ENCODE data around the gene GDF11.

Gene GDF11

GRCh38 chr12:55716582-55716957 is 26.4 kb upstream of the GDF11 start:
- Histone ChIP-seq H3K4me1 (ENCODE audit: control insufficient read depth in 2 of 2, insufficient read depth in 2 of 2, low read length in 2 of 2) (peaks cover 54 to 57% of the 10 kb centered on the region in 2 donors), H3K36me3 (ENCODE audit: control insufficient read depth in 2 of 2, insufficient read depth in 2 of 2, low read length in 2 of 2) (peaks cover 0 to 4% of the 10 kb centered on the region in 2 donors), H3K27ac (ENCODE audit: low read depth in 2 of 2, low read length in 2 of 2) (peak overlapping the region; percentile 95), H3K9me3 (ENCODE audit: control insufficient read depth in 2 of 2, low read length in 2 of 2) (no peaks in the 10 kb centered on the region), H3K27me3 (ENCODE audit: control insufficient read depth in 2 of 2, insufficient read depth in 2 of 2, low read length in 2 of 2) (no peaks in the 10 kb centered on the region), H3K9ac (ENCODE audit: low read depth in 1 of 2, low read length in 2 of 2) (peak overlapping the region; percentile 82 to 94), H3K4me3 (ENCODE audit: low read length in 2 of 2) (peak overlapping the region; percentile 85 to 93)

DNA sequence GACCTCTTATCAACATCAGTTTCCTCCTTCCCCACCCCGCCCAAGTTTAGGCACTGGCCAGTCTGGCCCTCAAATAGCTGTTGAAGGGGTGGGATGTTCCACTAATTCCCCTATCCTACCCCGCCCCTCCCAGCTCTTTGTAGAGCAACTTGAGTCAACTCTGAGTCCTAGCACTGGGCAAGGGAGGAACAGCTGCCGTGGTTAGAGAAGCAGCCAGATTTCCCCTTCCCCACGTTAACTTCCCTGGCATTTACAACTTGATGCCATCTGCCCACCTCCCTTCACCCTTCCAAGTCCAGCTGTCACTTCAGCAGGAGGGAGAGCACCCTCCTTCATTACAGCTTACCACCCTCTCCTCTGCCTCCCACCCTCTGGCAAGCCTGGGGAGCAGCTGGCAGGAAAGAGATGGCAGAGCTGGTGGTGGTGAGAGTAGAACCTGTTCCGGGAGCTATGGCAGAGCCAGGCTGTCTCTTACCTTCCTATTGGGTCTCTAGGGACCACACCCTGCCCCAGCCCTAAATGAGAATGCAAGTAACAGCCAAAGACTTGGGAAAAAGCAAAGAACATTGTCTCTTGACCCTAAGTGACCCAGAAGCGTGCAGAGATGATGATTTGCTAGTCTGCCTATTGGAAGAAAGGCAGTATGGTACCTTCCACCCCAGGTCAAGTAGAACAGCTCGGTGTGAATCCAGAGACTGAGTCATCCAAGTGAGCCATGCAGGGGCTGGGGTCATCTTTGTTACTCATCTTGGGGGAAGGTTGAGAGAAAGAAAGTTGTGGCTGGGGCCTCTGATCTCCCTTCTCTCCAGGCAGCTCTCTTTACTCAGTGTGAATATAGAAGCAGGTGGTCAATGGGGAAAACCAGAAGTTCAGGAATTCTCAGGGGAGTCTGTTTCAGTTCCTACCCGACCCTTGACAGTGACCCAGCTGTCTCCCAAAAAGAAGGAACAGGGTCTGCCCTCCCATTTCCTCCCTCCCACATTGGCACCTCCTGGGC is 25.6 kb upstream of the GDF11 start:
- peak overlapping the region; percentile 95 for H3K27ac ChIP-seq (ENCODE audit: low read depth in 2 of 2, low read length in 2 of 2)
- peak overlapping the region; percentile 85 to 93 for H3K4me3 ChIP-seq (ENCODE audit: low read length in 2 of 2)
- peaks cover 55 to 60% of the 10 kb centered on the region in 2 donors for H3K4me1 ChIP-seq (ENCODE audit: control insufficient read depth in 2 of 2, insufficient read depth in 2 of 2, low read length in 2 of 2)
- H3K9me3 ChIP-seq (ENCODE audit: control insufficient read depth in 2 of 2, low read length in 2 of 2), result no peaks in the 10 kb centered on the region
- H3K36me3 ChIP-seq (ENCODE audit: control insufficient read depth in 2 of 2, insufficient read depth in 2 of 2, low read length in 2 of 2), result peaks cover 0 to 4% of the 10 kb centered on the region in 2 donors
- peak overlapping the region; percentile 82 to 94 for H3K9ac ChIP-seq (ENCODE audit: low read depth in 1 of 2, low read length in 2 of 2)
- H3K27me3 ChIP-seq (ENCODE audit: control insufficient read depth in 2 of 2, insufficient read depth in 2 of 2, low read length in 2 of 2), result no peaks in the 10 kb centered on the region

DNA sequence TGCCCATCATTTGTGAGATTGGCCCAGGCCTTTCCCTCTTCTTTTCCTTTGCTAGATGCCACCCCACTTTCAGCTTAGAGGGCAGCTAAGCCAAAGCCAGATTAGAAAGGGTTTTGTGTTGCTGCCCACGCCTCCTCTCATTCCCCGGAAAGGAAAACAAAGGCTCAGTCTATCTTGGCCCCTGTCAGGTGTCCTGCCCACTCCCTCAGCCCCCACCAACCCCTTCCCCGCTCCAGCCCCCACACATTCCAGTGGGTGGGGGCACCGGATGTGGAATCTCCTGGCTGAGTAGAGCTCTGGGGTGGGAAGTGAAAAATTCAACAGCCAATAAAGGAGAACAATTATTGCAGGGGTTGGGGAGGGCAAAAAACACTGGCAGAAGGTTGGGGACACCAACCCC is 24.9 kb upstream of the GDF11 start:
- H3K4me1 ChIP-seq (ENCODE audit: control insufficient read depth in 2 of 2, insufficient read depth in 2 of 2, low read length in 2 of 2), result peaks cover 55 to 64% of the 10 kb centered on the region in 2 donors

GRCh38 chr12:55718624-55719275 is 24.2 kb upstream of the GDF11 start:
- peak overlapping the region in 1 of 2 donors; percentile 19 for H3K9ac ChIP-seq (ENCODE audit: low read depth in 1 of 2, low read length in 2 of 2)
- H3K9me3 ChIP-seq (ENCODE audit: control insufficient read depth in 2 of 2, low read length in 2 of 2), result no peaks in the 10 kb centered on the region
- peaks cover 4 to 9% of the 10 kb centered on the region in 2 donors for H3K36me3 ChIP-seq (ENCODE audit: control insufficient read depth in 2 of 2, insufficient read depth in 2 of 2, low read length in 2 of 2)
- peaks cover 58 to 70% of the 10 kb centered on the region in 2 donors for H3K4me1 ChIP-seq (ENCODE audit: control insufficient read depth in 2 of 2, insufficient read depth in 2 of 2, low read length in 2 of 2)
- peak overlapping the region; percentile 26 to 95 for H3K27ac ChIP-seq (ENCODE audit: low read depth in 2 of 2, low read length in 2 of 2)
- H3K27me3 ChIP-seq (ENCODE audit: control insufficient read depth in 2 of 2, insufficient read depth in 2 of 2, low read length in 2 of 2), result no peaks in the 10 kb centered on the region
- no peak overlapping the region for H3K4me3 ChIP-seq (ENCODE audit: low read length in 2 of 2)

More for the DNA sequence above, 24.9 kb upstream of the GDF11 start:
- Histone ChIP-seq H3K36me3 (ENCODE audit: control insufficient read depth in 2 of 2, insufficient read depth in 2 of 2, low read length in 2 of 2) (peaks cover 0 to 4% of the 10 kb centered on the region in 2 donors), H3K27ac (ENCODE audit: low read depth in 2 of 2, low read length in 2 of 2) (peak overlapping the region; percentile 95), H3K4me3 (ENCODE audit: low read length in 2 of 2) (peak overlapping the region in 1 of 2 donors; percentile 85), H3K27me3 (ENCODE audit: control insufficient read depth in 2 of 2, insufficient read depth in 2 of 2, low read length in 2 of 2) (no peaks in the 10 kb centered on the region), H3K9ac (ENCODE audit: low read depth in 1 of 2, low read length in 2 of 2) (no peak overlapping the region), H3K9me3 (ENCODE audit: control insufficient read depth in 2 of 2, low read length in 2 of 2) (no peaks in the 10 kb centered on the region)

GRCh38 chr12:55719371-55719770 is 23.6 kb upstream of the GDF11 start:
- Histone ChIP-seq H3K27me3 (ENCODE audit: control insufficient read depth in 2 of 2, insufficient read depth in 2 of 2, low read length in 2 of 2) (no peaks in the 10 kb centered on the region), H3K4me3 (ENCODE audit: low read length in 2 of 2) (no peak overlapping the region), H3K9ac (ENCODE audit: low read depth in 1 of 2, low read length in 2 of 2) (peak overlapping the region; percentile 14 to 52), H3K36me3 (ENCODE audit: control insufficient read depth in 2 of 2, insufficient read depth in 2 of 2, low read length in 2 of 2) (peaks cover 8 to 15% of the 10 kb centered on the region in 2 donors), H3K9me3 (ENCODE audit: control insufficient read depth in 2 of 2, low read length in 2 of 2) (no peaks in the 10 kb centered on the region), H3K27ac (ENCODE audit: low read depth in 2 of 2, low read length in 2 of 2) (peak overlapping the region; percentile 85 to 93), H3K4me1 (ENCODE audit: control insufficient read depth in 2 of 2, insufficient read depth in 2 of 2, low read length in 2 of 2) (peaks cover 64 to 76% of the 10 kb centered on the region in 2 donors)

GRCh38 chr12:55720071-55720564 is 22.8 kb upstream of the GDF11 start, which contains the start of gene RDH5:
TSS of gene RDH5 (plus strand) at chr12:55720393. CDS start at chr12:55721185, 792 bp downstream.
- H3K27ac ChIP-seq (ENCODE audit: low read depth in 2 of 2, low read length in 2 of 2), result peak within 1 kb of the TSS; percentile 85 to 93
- H3K9ac ChIP-seq (ENCODE audit: low read depth in 1 of 2, low read length in 2 of 2), result peak within 1 kb of the TSS; percentile 51 to 79
- no peaks in the 10 kb centered on the region for H3K9me3 ChIP-seq (ENCODE audit: control insufficient read depth in 2 of 2, low read length in 2 of 2)
- peaks cover 71 to 82% of the 10 kb centered on the region in 2 donors for H3K4me1 ChIP-seq (ENCODE audit: control insufficient read depth in 2 of 2, insufficient read depth in 2 of 2, low read length in 2 of 2)
- H3K36me3 ChIP-seq (ENCODE audit: control insufficient read depth in 2 of 2, insufficient read depth in 2 of 2, low read length in 2 of 2), result peaks cover 16 to 22% of the 10 kb centered on the region in 2 donors
- peak within 1 kb of the TSS; percentile 54 to 76 for H3K4me3 ChIP-seq (ENCODE audit: low read length in 2 of 2)
- H3K27me3 ChIP-seq (ENCODE audit: control insufficient read depth in 2 of 2, insufficient read depth in 2 of 2, low read length in 2 of 2), result no peaks in the 10 kb centered on the region

- H3K9me3 ChIP-seq (ENCODE audit: control insufficient read depth in 2 of 2, low read length in 2 of 2), result no peaks in the 10 kb centered on the region
- peak overlapping the region; percentile 85 to 93 for H3K27ac ChIP-seq (ENCODE audit: low read depth in 2 of 2, low read length in 2 of 2)
- H3K9ac ChIP-seq (ENCODE audit: low read depth in 1 of 2, low read length in 2 of 2), result peak overlapping the region; percentile 51 to 79
- peaks cover 23 to 30% of the 10 kb centered on the region in 2 donors for H3K36me3 ChIP-seq (ENCODE audit: control insufficient read depth in 2 of 2, insufficient read depth in 2 of 2, low read length in 2 of 2)
- no peaks in the 10 kb centered on the region for H3K27me3 ChIP-seq (ENCODE audit: control insufficient read depth in 2 of 2, insufficient read depth in 2 of 2, low read length in 2 of 2)
- peak overlapping the region; percentile 54 to 76 for H3K4me3 ChIP-seq (ENCODE audit: low read length in 2 of 2)
- H3K4me1 ChIP-seq (ENCODE audit: control insufficient read depth in 2 of 2, insufficient read depth in 2 of 2, low read length in 2 of 2), result peaks cover 65 to 77% of the 10 kb centered on the region in 2 donors
Measured at GRCh38 chr12:55720894-55721444, 22.0 kb upstream of the GDF11 start.

- Histone ChIP-seq H3K36me3 (ENCODE audit: control insufficient read depth in 2 of 2, insufficient read depth in 2 of 2, low read length in 2 of 2) (peaks cover 27 to 36% of the 10 kb centered on the region in 2 donors), H3K9me3 (ENCODE audit: control insufficient read depth in 2 of 2, low read length in 2 of 2) (no peaks in the 10 kb centered on the region), H3K27me3 (ENCODE audit: control insufficient read depth in 2 of 2, insufficient read depth in 2 of 2, low read length in 2 of 2) (no peaks in the 10 kb centered on the region), H3K4me1 (ENCODE audit: control insufficient read depth in 2 of 2, insufficient read depth in 2 of 2, low read length in 2 of 2) (peaks cover 65 to 77% of the 10 kb centered on the region in 2 donors), H3K27ac (ENCODE audit: low read depth in 2 of 2, low read length in 2 of 2) (peak overlapping the region; percentile 85 to 93), H3K9ac (ENCODE audit: low read depth in 1 of 2, low read length in 2 of 2) (peak overlapping the region; percentile 28 to 51), H3K4me3 (ENCODE audit: low read length in 2 of 2) (peak overlapping the region in 1 of 2 donors; percentile 49)
Measured at GRCh38 chr12:55721601-55722213, 21.2 kb upstream of the GDF11 start.

DNA sequence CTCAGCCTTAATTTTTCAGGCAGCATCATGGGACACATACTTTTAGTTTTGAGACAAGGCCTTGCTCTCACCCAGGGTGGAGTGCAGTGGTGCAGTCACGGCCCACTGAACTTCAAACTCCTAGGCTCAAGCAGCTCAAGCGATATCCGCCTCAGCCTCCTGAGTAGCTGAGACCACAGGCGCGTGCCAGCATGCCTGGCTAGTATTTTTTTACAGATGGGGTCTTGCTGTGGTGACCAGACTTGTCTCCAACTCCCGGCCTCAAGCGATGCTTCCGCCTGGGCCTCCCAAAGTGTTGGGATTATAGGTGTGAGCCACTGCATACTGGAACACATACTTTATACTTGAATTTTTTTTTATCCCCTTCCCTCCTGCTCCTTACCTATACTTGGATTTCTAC is 20.0 kb upstream of the GDF11 start:
- peaks cover 29 to 37% of the 10 kb centered on the region in 2 donors for H3K36me3 ChIP-seq (ENCODE audit: control insufficient read depth in 2 of 2, insufficient read depth in 2 of 2, low read length in 2 of 2)
- no peak overlapping the region for H3K27ac ChIP-seq (ENCODE audit: low read depth in 2 of 2, low read length in 2 of 2)
- no peaks in the 10 kb centered on the region for H3K9me3 ChIP-seq (ENCODE audit: control insufficient read depth in 2 of 2, low read length in 2 of 2)
- peak overlapping the region in 1 of 2 donors; percentile 20 for H3K4me3 ChIP-seq (ENCODE audit: low read length in 2 of 2)
- H3K27me3 ChIP-seq (ENCODE audit: control insufficient read depth in 2 of 2, insufficient read depth in 2 of 2, low read length in 2 of 2), result no peaks in the 10 kb centered on the region
- H3K4me1 ChIP-seq (ENCODE audit: control insufficient read depth in 2 of 2, insufficient read depth in 2 of 2, low read length in 2 of 2), result peaks cover 65 to 77% of the 10 kb centered on the region in 2 donors
- no peak overlapping the region for H3K9ac ChIP-seq (ENCODE audit: low read depth in 1 of 2, low read length in 2 of 2)
